ENCODE data around the gene TBX2.
"Not testable (repeated sequence)": the region's sequence is repeated elsewhere in the genome, so short reads cannot be mapped to it uniquely, and the experiment has no call there.

Gene TBX2

GRCh38 chr17:61436273-61436672 is 36.6 kb downstream of the TBX2 start:
- no peak for DNase-seq

GRCh38 chr17:61436995-61437704 is 37.5 kb downstream of the TBX2 start:
- no peak for DNase-seq

GRCh38 chr17:61440697-61441096 is 41.1 kb downstream of the TBX2 start:
- no peak for DNase-seq

GRCh38 chr17:61441507-61441906 is 41.9 kb downstream of the TBX2 start:
- not testable (repeated sequence) for DNase-seq

GRCh38 chr17:61442136-61442775 is 42.6 kb downstream of the TBX2 start:
- DNase-seq = no peak

GRCh38 chr17:61442878-61443474 is 43.3 kb downstream of the TBX2 start:
- no peak for DNase-seq

GRCh38 chr17:61443475-61443882 is 43.8 kb downstream of the TBX2 start:
- no peak for DNase-seq

GRCh38 chr17:61444075-61444474 is 44.4 kb downstream of the TBX2 start:
- DNase-seq = no peak

- DNase-seq = no peak
Observed at GRCh38 chr17:61444831-61445230, 45.2 kb downstream of the TBX2 start.

GRCh38 chr17:61447358-61447757 is 47.7 kb downstream of the TBX2 start:
- DNase-seq = no peak

- DNase-seq = no peak
Observed at GRCh38 chr17:61448042-61448441, 48.4 kb downstream of the TBX2 start.

GRCh38 chr17:61449140-61449539 is 49.5 kb downstream of the TBX2 start:
- not testable (repeated sequence) for DNase-seq

GRCh38 chr17:61449707-61450640 is 50.3 kb downstream of the TBX2 start:
- DNase-seq = no peak

- no peak for DNase-seq
Observed at GRCh38 chr17:61450641-61451537, 51.2 kb downstream of the TBX2 start.

- DNase-seq = no peak
Observed at GRCh38 chr17:61451538-61452300, 52.1 kb downstream of the TBX2 start.

- no peak for DNase-seq
Observed at GRCh38 chr17:61452301-61453290, 53.0 kb downstream of the TBX2 start, which contains the start of gene TBX4. Gene TBX4 (plus strand): TSS chr17:61452422. CDS start chr17:61456491, 4,069 bp downstream.

GRCh38 chr17:61453566-61454380 is 54.1 kb downstream of the TBX2 start:
- DNase-seq = no peak

GRCh38 chr17:61454381-61455323 is 55.0 kb downstream of the TBX2 start:
- no peak for DNase-seq
